GM12891 (cell line): Measurements from ENCODE around the gene SNAP25.

Source experiments
- DNase-seq: peaks from one replicate; pipeline ENCODE4 v3.0.0; 2011; ENCODE audit warnings: low spot score; ENCODE audit not compliant: insufficient read length
- FAIRE-seq: peaks from 2 replicates; lab custom pipeline; 2011; peaks lifted over from hg19 to GRCh38; lab: Jason Lieb, UNC
- PAX5 ChIP-seq: IDR thresholded peaks from 2 replicates; pipeline ENCODE4 v1.6.1; 2011; ENCODE audit warnings: low read length, moderate library complexity, mild to moderate bottlenecking; ENCODE audit not compliant: insufficient read depth, severe bottlenecking
- POLR2A ChIP-seq: IDR thresholded peaks from 2 replicates; pipeline ENCODE4 v1.6.1; 2011; ENCODE audit warnings: low read depth, low read length, control low read depth
- POLR2AphosphoS5 ChIP-seq: IDR thresholded peaks from 2 replicates; pipeline ENCODE4 v1.6.1; 2011; ENCODE audit warnings: low read depth, low read length, control low read depth
- POU2F2 ChIP-seq: IDR thresholded peaks from 2 replicates; pipeline ENCODE4 v1.6.1; 2011; ENCODE audit warnings: low read depth, mild to moderate bottlenecking, control low read depth, low read length, moderate library complexity
- SPI1 ChIP-seq: IDR thresholded peaks from 2 replicates; pipeline ENCODE4 v1.6.1; 2011; ENCODE audit warnings: low read depth, low read length, control low read depth
- TAF1 ChIP-seq: IDR thresholded peaks from 2 replicates; pipeline ENCODE4 v1.6.1; 2011; ENCODE audit warnings: low read depth, low read length, control low read depth

Gene SNAP25

DNA sequence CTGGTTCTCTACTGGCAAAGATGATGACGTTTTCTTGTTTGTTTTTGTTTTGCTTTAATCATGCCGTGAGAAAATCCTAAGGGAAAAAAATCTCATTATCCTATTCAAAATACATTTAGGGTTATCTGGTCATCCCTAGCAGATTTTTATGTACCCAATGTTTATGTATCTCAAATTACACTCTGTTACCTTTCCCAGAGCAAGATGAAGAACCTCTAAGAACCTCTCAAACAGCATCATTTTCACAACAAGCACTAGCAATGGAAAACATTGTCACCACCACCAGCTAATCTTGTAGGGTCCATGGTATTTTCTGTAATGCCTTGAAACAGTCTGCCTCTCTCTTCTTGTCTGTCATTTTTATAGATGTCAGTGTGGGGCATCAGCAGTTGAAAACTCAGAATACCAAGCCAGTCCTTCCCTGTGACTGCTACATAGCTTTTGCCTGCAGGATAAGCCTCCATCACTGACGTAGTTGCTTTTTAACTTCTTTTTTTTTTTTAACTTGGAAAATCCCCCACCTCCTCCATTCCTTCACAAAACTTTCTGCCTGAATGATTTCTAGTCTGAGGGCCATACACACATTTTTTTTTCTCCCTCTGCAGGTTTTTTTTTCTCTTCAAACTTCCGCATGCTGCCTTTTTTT lies 2.4 kb upstream of the SNAP25 start:
- DNase-seq (no peak), FAIRE-seq (no peak)
- TF ChIP-seq TAF1 (no peak), PAX5 (no peak), POLR2AphosphoS5 (no peak), POLR2A (no peak), SPI1 (no peak), POU2F2 (no peak)

DNA sequence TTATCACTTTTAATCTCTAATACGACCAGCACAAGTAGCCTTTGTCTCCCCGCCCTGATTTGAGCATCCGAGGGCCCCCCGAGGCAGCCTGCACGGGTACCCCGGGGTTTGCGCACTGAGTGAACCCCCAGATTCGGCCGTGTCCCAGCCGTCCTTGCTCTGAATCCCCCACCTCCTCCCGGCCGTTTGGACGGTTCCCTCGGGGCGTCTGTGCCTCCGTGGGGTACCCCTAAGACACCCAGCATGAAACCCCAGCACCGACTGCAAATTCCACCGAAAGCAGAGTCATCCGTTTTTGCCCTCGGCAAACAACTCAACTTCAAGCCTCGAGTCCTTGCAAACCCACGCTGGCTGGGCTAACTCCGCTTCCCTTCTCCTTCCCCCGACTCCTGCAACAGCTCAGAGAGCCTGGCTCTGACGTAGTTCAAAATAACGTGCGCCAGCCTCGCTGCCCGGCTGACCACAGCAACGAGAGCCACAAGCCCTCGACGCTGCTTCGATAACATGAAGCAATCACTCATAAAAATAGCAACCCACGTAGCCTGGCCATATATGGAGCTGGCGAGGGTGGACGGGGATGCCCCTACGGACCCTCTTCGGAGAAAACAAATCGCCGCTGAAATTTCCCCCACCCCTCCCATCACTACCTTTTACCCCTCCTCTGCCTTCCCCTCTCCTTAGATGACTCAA lies 764 bp upstream of the SNAP25 start:
- FAIRE-seq (no peak), DNase-seq (no peak)
- no peak for TF ChIP-seq POLR2A
- TF ChIP-seq SPI1: no peak
- no peak for TF ChIP-seq POLR2AphosphoS5
- no peak for TF ChIP-seq TAF1
- TF ChIP-seq PAX5: no peak
- TF ChIP-seq POU2F2: no peak

DNA sequence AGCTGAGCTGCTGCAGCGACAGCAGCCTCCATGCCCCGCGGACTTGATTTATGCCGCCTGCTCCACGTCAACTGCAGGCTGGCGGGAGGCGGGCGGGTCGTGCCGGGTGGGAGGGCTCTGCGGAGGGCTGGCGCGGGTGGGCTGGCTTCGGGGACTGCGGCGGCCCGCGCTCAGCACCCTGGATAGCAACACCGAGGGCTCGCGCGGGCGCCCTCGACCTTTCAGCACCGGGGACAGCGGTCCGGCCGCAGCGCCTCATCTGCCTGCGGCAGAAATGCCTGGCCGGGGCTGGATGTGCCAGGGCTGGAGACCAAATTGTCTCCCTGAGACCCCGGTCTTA lies 792 bp downstream of the SNAP25 start:
- DNase-seq (peak; percentile 48), FAIRE-seq (no peak)
- TF ChIP-seq POLR2A: no peak
- TF ChIP-seq POLR2AphosphoS5: no peak
- TF ChIP-seq PAX5: no peak
- no peak for TF ChIP-seq SPI1
- TF ChIP-seq POU2F2: no peak
- TF ChIP-seq TAF1: no peak

DNA sequence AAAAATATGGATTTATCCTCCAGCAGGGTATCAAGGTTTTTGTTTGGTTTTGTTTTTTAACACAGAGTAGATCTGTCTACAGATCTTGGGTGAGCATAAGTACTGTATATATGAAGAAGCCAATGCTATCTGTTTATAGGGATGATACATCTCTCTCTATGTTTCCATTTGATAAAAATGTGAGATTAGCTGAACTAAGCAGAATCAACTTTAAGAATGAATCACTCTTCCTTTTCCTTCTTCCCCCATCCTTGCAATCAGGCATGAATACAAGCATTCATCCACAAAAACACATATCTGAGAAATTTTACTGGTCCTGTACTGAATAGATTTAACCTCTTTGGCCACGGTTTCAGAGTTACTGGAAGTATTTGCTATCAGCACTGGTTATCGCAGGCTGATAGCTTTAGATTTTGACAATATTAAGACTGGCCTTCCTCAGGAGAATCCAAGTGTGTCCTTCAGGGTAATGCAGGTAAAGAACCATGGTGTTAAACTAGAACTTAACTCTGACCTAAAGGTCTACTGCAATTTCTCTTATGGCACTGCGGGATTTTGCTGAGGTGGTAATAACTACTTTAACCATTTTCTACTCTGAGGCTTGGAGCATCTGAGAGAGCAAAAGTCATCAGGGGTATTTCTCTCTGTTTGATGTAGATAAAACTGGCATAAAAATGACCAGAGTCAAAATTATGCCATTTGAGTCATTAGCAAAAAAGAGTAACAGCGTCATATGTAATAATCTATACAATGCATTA lies 1.5 kb downstream of the SNAP25 start:
- TF ChIP-seq POU2F2 (no peak), POLR2AphosphoS5 (no peak), PAX5 (no peak), SPI1 (no peak), TAF1 (no peak), POLR2A (no peak)
- no peak for FAIRE-seq
- no peak for DNase-seq

DNA sequence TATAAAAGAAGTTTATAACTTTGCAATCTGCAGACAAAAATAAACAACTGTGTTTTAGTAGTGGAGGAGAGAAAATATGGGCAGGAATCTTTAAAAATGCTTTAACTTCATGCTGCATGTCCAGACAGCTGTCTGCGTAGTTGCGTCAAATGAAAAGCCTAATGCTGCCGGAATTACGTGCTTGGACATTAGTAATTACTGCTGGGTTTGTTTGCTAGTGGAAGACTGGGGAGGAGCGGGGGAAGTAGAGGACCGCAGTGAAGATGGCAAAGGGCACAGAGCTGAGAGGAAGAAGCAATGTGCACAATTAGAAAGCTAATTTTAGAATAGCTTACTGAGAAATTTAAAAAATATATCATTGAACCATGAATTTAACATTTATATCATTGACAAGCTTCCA lies 2.4 kb downstream of the SNAP25 start:
- no peak for DNase-seq
- no peak for FAIRE-seq
- TF ChIP-seq POU2F2 (no peak), POLR2AphosphoS5 (no peak), POLR2A (no peak), PAX5 (no peak), TAF1 (no peak), SPI1 (no peak)

DNA sequence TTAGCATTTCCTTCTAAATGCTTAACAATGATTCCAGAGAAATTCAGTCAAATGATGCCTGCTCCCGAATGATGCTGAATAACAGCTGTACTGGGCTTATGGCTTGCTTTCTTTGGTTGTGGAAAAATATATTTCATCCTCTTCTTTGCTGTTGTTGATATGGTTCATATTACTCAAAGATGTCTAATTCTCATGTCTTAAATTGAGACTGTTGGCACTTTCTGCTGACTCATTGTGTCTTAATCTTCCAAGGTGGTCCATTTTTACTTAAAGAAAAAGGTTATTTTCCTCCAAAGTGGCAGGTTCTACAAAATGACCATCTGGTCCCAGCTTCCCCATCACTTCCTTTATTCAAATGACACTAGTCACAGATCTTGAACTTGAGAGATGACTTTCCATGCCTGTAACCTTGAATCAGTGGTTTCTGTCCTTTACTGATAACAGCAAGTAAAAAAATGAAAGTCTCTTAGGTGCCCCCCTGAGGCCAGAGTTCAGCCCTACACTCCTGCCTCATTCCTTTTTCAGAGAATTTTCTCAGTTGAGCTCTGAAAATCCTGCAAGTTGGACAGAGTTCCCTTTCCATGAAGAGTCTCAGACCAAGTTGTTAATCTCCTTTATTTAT lies 6.9 kb downstream of the SNAP25 start:
- DNase-seq (no peak), FAIRE-seq (no peak)

DNA sequence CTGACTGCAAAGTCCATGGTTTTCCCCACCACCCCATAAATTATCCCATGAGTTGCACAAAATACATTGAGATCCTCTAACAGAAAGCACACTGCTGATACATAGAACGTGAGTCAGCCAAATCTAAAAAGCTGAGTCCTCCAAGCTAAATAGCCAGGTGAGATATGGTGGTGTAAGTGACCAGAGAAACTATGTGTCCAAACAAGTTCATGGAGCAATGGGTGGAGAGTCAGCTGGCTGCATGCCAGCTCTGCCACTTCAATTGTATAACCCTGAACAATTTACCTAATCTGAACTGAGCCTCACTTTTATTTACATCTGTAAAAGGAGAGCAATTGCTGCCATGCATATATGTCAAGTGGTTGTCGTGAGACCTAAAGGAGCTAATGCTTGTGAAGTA lies 9.7 kb downstream of the SNAP25 start:
- DNase-seq (no peak), FAIRE-seq (no peak)
- TF ChIP-seq POU2F2 (no peak), SPI1 (no peak), TAF1 (no peak), POLR2AphosphoS5 (no peak), PAX5 (no peak)

More for the DNA sequence above, 6.9 kb downstream of the SNAP25 start:
- TF ChIP-seq POU2F2 (no peak), POLR2A (no peak), POLR2AphosphoS5 (no peak), SPI1 (no peak), PAX5 (no peak), TAF1 (no peak)

DNA sequence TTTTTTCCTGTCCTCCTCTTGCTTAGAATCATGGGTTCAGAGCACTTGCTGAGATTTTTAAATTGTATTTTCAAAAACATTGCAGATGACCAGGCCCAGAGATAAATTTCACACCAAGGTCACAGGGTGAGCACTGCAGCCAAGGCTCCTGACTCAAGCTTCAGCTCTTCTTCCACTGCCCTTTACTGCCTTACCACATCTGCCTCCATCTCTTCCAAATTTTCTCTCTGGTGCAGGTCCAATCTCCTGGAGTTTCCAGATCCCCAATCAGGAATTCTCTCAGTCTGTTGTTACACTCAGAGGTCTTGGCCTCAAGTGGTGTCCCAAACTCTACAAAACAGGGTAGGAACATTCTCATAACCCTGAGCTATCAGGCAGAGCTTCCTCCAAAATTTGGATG lies 12.7 kb downstream of the SNAP25 start:
- TF ChIP-seq POU2F2 (no peak), POLR2AphosphoS5 (no peak), POLR2A (no peak), TAF1 (no peak), SPI1 (no peak), PAX5 (no peak)
- DNase-seq: no peak
- FAIRE-seq: no peak
